GM23248 (cell line): ENCODE measurements around the gene NCBP2.

ENCODE experiments used
- EZH2 ChIP-seq: fragments of 200-600 bp; sonication (generic); IDR thresholded peaks from 2 replicates; pipeline ENCODE4 v1.6.1; 2018; ENCODE audit warnings: antibody characterized with exemption, mild to moderate bottlenecking; ENCODE audit not compliant: insufficient read depth, poor library complexity, severe bottlenecking
- EZH2phosphoT487 ChIP-seq: fragments of 200-600 bp; sonication (generic); IDR thresholded peaks from 2 replicates; pipeline ENCODE4 v1.6.1; 2018; ENCODE audit warnings: antibody characterized with exemption, moderate library complexity, mild to moderate bottlenecking, low read depth; ENCODE audit not compliant: insufficient read depth

DNA sequence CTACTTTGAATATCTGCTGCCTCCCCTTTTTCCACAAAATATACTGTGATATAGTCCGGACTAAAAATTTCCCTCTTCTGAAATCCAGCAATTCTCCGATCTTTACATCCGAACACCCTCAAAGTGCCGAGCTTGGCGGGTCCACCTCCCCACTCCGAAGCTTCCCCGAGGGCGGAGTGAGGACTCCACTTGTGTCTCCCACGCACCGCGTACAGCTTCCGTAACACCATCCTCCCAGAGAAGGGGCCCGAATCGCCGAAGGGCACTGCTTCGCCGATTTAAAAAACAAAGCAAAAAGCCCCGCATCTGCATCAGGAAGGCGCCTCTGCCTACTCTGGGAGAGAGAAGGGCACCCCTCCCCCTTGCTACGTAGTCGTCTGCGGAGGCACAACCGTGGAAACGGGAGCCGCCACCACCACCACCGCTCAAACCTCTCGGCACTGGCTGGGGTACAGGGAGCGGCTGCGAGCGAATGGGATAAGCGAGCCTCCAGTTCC, 551 bp downstream of the NCBP2 start:
- TF ChIP-seq EZH2 = no peak
- TF ChIP-seq EZH2phosphoT487 = no peak
